ENCODE data around the gene SRGAP3. TPM values are rescaled to one million over a fixed set of nuclear protein-coding genes. Genes with fewer than 3 reads are reported as not detected.

SRGAP3 gene
- total and polyA plus RNA-seq, 2 donors (not counting 1 experiment from before 2014, with no cell fraction given) = 0.92 to 12.4 TPM

GRCh38 chr3:8987226-8987625 lies 262.2 kb downstream of the SRGAP3 start:
- no peaks in the 10 kb centered on the region for H3K36me3 ChIP-seq (ENCODE audit: control insufficient read depth, insufficient read depth, low read length)
- H3K27me3 ChIP-seq (ENCODE audit: control insufficient read depth, insufficient read depth, low read length) = no peaks in the 10 kb centered on the region
- no peaks in the 10 kb centered on the region for H3K79me2 ChIP-seq (ENCODE audit: control insufficient read depth, insufficient read depth, low read length)
- no peak overlapping the region for H3K9ac ChIP-seq (ENCODE audit: insufficient read depth, low read length)
- no peaks in the 10 kb centered on the region for H4K20me1 ChIP-seq (ENCODE audit: control insufficient read depth, extremely low read depth, insufficient read depth, low read length)
- no peak overlapping the region for H3K27ac ChIP-seq (ENCODE audit: insufficient read depth, low read length)
- no peak overlapping the region for H3K4me2 ChIP-seq (ENCODE audit: extremely low read depth, insufficient read depth, low read length)
- no peak for DNase-seq (ENCODE audit: low read depth in 2 of 2)
- no peak overlapping the region for H3K4me3 ChIP-seq (replicated peaks in 1 of 4; ENCODE audit: control extremely low read depth in 1 of 4, insufficient read depth in 1 of 4, low read depth in 3 of 4, low read length in 4 of 4)
- TF ChIP-seq CTCF (conservative IDR thresholded peaks at IDR 0.05 in 1 of 2, IDR thresholded peaks at IDR 0.05 in 1 of 2; ENCODE audit: low read depth in 1 of 2, low read length in 2 of 2) = no peak
- no peak for TF ChIP-seq EZH2 (IDR thresholded peaks at IDR 0.05; ENCODE audit: low read length, missing control alignments)
- H3K4me1 ChIP-seq (ENCODE audit: control insufficient read depth, extremely low read depth, insufficient read depth, low read length) = no peaks in the 10 kb centered on the region
- H2AFZ ChIP-seq (ENCODE audit: low read length) = no peak overlapping the region
- no peaks in the 10 kb centered on the region for H3K9me3 ChIP-seq (ENCODE audit: control insufficient read depth, insufficient read depth, low read depth, low read length)

GRCh38 chr3:8986741-8987140 lies 262.7 kb downstream of the SRGAP3 start:
- H3K79me2 ChIP-seq (ENCODE audit: control insufficient read depth, insufficient read depth, low read length) = no peaks in the 10 kb centered on the region
- H4K20me1 ChIP-seq (ENCODE audit: control insufficient read depth, extremely low read depth, insufficient read depth, low read length) = no peaks in the 10 kb centered on the region
- H3K9ac ChIP-seq (ENCODE audit: insufficient read depth, low read length) = no peak overlapping the region
- no peaks in the 10 kb centered on the region for H3K27me3 ChIP-seq (ENCODE audit: control insufficient read depth, insufficient read depth, low read length)
- H3K9me3 ChIP-seq (ENCODE audit: control insufficient read depth, insufficient read depth, low read depth, low read length) = no peaks in the 10 kb centered on the region
- DNase-seq (ENCODE audit: low read depth in 2 of 2) = no peak
- TF ChIP-seq CTCF (conservative IDR thresholded peaks at IDR 0.05 in 1 of 2, IDR thresholded peaks at IDR 0.05 in 1 of 2; ENCODE audit: low read depth in 1 of 2, low read length in 2 of 2) (no peak), EZH2 (IDR thresholded peaks at IDR 0.05; ENCODE audit: low read length, missing control alignments) (no peak)
- H3K4me3 ChIP-seq (replicated peaks in 1 of 4; ENCODE audit: control extremely low read depth in 1 of 4, insufficient read depth in 1 of 4, low read depth in 3 of 4, low read length in 4 of 4) = no peak overlapping the region
- H2AFZ ChIP-seq (ENCODE audit: low read length) = no peak overlapping the region
- no peak overlapping the region for H3K4me2 ChIP-seq (ENCODE audit: extremely low read depth, insufficient read depth, low read length)
- no peak overlapping the region for H3K27ac ChIP-seq (ENCODE audit: insufficient read depth, low read length)
- no peaks in the 10 kb centered on the region for H3K4me1 ChIP-seq (ENCODE audit: control insufficient read depth, extremely low read depth, insufficient read depth, low read length)
- H3K36me3 ChIP-seq (ENCODE audit: control insufficient read depth, insufficient read depth, low read length) = no peaks in the 10 kb centered on the region

- Histone ChIP-seq H3K9ac (ENCODE audit: insufficient read depth, low read length) (no peak overlapping the region), H3K27me3 (ENCODE audit: control insufficient read depth, insufficient read depth, low read length) (no peaks in the 10 kb centered on the region), H3K4me2 (ENCODE audit: extremely low read depth, insufficient read depth, low read length) (no peak overlapping the region), H3K4me1 (ENCODE audit: control insufficient read depth, extremely low read depth, insufficient read depth, low read length) (no peaks in the 10 kb centered on the region), H3K36me3 (ENCODE audit: control insufficient read depth, insufficient read depth, low read length) (no peaks in the 10 kb centered on the region), H3K9me3 (ENCODE audit: control insufficient read depth, insufficient read depth, low read depth, low read length) (no peaks in the 10 kb centered on the region), H4K20me1 (ENCODE audit: control insufficient read depth, extremely low read depth, insufficient read depth, low read length) (no peaks in the 10 kb centered on the region), H2AFZ (ENCODE audit: low read length) (no peak overlapping the region), H3K4me3 (replicated peaks in 1 of 4; ENCODE audit: control extremely low read depth in 1 of 4, insufficient read depth in 1 of 4, low read depth in 3 of 4, low read length in 4 of 4) (no peak overlapping the region), H3K27ac (ENCODE audit: insufficient read depth, low read length) (no peak overlapping the region), H3K79me2 (ENCODE audit: control insufficient read depth, insufficient read depth, low read length) (no peaks in the 10 kb centered on the region)
- no peak for DNase-seq (ENCODE audit: low read depth in 2 of 2)
- TF ChIP-seq CTCF (conservative IDR thresholded peaks at IDR 0.05 in 1 of 2, IDR thresholded peaks at IDR 0.05 in 1 of 2; ENCODE audit: low read depth in 1 of 2, low read length in 2 of 2) = no peak
- no peak for TF ChIP-seq EZH2 (IDR thresholded peaks at IDR 0.05; ENCODE audit: low read length, missing control alignments)
Observed at GRCh38 chr3:8985876-8986275, 263.6 kb downstream of the SRGAP3 start.
